Adrenal gland (tissue), 12 donors: Measurements from ENCODE around the gene INIP. TPM values are rescaled to one million over a fixed set of nuclear protein-coding genes. Genes with fewer than 3 reads are reported as not detected.

Experiments used
- DNase-seq, 7 donors: peaks; one replicate each; pipeline ENCODE4 v3.0.0-alpha.2; 2019 to 2020
- H3K27ac ChIP-seq, 5 donors: fragments of 200-600 bp; sonication (generic) in 4 of 5; 1 replicate in 3 of 5; 2 replicates in 2 of 5; pipeline versions ENCODE4 v1.5.1 to v1.8.0; 2016 to 2020; ENCODE audit warnings: mild to moderate bottlenecking in 1 of 5
- H3K27me3 ChIP-seq: fragments of 200-600 bp; 2 replicates; pipeline ENCODE4 v1.8.0; 2021
- H3K36me3 ChIP-seq, 2 donors: fragments of 200-600 bp; replicated peaks in 1 of 2; 1 replicate in 1 of 2; 2 replicates in 1 of 2; pipeline versions ENCODE4 v1.5.1 to v1.8.0; 2018 to 2022
- H3K4me1 ChIP-seq, 2 donors: fragments of 200-600 bp; replicated peaks in 1 of 2; 1 replicate in 1 of 2; 2 replicates in 1 of 2; pipeline versions ENCODE4 v1.5.1 to v1.8.0; 2018 to 2021
- H3K4me3 ChIP-seq, 4 donors: fragments of 200-600 bp; sonication (generic) in 3 of 4; one replicate each; pipeline ENCODE4 v1.5.1; 2016 to 2018
- H3K9me3 ChIP-seq, 3 donors: fragments of 200-600 bp; sonication (generic) in 1 of 3; replicated peaks in 1 of 3; 1 replicate in 2 of 3; 2 replicates in 1 of 3; pipeline versions ENCODE4 v1.5.1 to v1.8.0; 2016 to 2021
- POLR2A ChIP-seq, 2 donors: fragments of 450-650 bp; IDR thresholded peaks; one replicate each; pipeline ENCODE4 v1.6.1; 2017; ENCODE audit warnings: antibody characterized with exemption in 2 of 2, mild to moderate bottlenecking in 2 of 2, moderate library complexity in 1 of 2
- WGBS, 4 donors: extraction: QIAGEN DNeasy Blood & Tissue Kit in 2 of 4; methylation state at CpG; one replicate each; pipeline versions ENCODE4 v1.1.5 to v1.1.7; 2013 to 2017; 5-methylcytosine and 5-hydroxymethylcytosine counted together
- intact Hi-C, 2 donors: fragments of 100-400 bp; cut with DNase I; formaldehyde crosslinking; loops; one replicate each; pipeline versions ENCODE4 v1.14.1 to v1.15.0; 2022 to 2023
- polyA plus RNA-seq, 3 donors: library from polyadenylated mRNA; stranded (reverse); fragments of 200-250 nt in 2 of 3; fragments of 350-450 nt in 1 of 3; fragmentation: Illumina TruSeq in 1 of 3; extraction: RNeasy Lipid Tissue Mini Kit (QIAGEN cat#74804) in 1 of 3; gene quantifications; one replicate each; pipeline ENCODE4 v1.2.3, GENCODE V29; 2013 to 2014
- total RNA-seq, 9 donors: library from RNA; depleted of rRNA in 4 of 9; stranded (reverse); fragments of >200 nt in 4 of 9; fragments of 120-200 nt in 1 of 9; fragmentation: NEBNext Ultra II Directional in 1 of 9; extraction: Animal tissue kit (Norgen Biotek cat#: 25700) in 1 of 9; gene quantifications; one replicate each; pipeline versions ENCODE4 v1.1.0 to v1.2.4, GENCODE V29; 2013 to 2023
- TF ChIP-seq, protein P1 (sequence below), 6 experiments: fragments of 450-650 bp in 4 of 6; fragments of 200-600 bp in 2 of 6; sonication (generic) in 1 of 6; IDR thresholded peaks; 1 replicate in 5 of 6; 2 replicates in 1 of 6; pipeline versions ENCODE4 v1.5.1 to v1.8.0; 2016 to 2021; ENCODE audit warnings: antibody characterized with exemption in 6 of 6, mild to moderate bottlenecking in 2 of 6, moderate library complexity in 1 of 6
- donor health status: healthy with polysubstance abuse.
- donor health status: Bipolar disorder and iron deficiency.
- donor health status: DM: yes; HTN: yes; CAD: no.
- donor health status: DM: no; HTN: no; CAD: no.
- donor health status: DM: no; HTN: no; CAD: no.
- donor health status: DM: yes; HTN: yes; CAD: no.

Gene INIP
- total and polyA plus RNA-seq, 12 donors, result 5.5 to 28.2 (median 20.0) TPM

DNA sequence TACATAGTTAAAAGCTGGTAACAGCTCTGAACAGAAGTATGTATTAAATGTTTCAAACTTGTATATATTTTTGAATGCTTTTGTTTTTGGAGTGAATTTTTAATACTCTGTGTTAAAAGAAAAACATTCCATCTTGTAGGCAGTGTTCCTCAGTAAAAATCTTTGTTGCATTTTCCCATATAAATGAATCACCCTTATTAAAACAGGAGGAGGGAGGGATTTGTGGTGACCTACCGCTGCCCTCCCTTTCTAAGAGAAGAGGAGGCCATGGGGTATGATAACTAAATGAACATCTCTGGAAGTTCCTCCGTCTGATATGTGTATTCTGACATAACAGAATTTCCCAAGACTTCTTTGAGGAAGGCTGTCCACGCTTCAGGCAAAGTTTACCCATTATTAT is 53.4 kb downstream of the INIP start:
- no peak for DNase-seq
- 86 to 93% (median 90%) methylated on average over 3 of the region's 3 CpGs for WGBS, 4 donors
- Histone ChIP-seq H3K9me3 (no peaks in the 10 kb centered on the region), H3K27me3 (no peaks in the 10 kb centered on the region), H3K36me3 (peaks cover 0 to 2% of the 10 kb centered on the region in 2 donors), H3K4me1 (no peaks in the 10 kb centered on the region), H3K4me3 (no peak overlapping the region), H3K27ac (no peak overlapping the region)
- intact Hi-C loops, result no loop called here
- TF ChIP-seq, protein P1, sequence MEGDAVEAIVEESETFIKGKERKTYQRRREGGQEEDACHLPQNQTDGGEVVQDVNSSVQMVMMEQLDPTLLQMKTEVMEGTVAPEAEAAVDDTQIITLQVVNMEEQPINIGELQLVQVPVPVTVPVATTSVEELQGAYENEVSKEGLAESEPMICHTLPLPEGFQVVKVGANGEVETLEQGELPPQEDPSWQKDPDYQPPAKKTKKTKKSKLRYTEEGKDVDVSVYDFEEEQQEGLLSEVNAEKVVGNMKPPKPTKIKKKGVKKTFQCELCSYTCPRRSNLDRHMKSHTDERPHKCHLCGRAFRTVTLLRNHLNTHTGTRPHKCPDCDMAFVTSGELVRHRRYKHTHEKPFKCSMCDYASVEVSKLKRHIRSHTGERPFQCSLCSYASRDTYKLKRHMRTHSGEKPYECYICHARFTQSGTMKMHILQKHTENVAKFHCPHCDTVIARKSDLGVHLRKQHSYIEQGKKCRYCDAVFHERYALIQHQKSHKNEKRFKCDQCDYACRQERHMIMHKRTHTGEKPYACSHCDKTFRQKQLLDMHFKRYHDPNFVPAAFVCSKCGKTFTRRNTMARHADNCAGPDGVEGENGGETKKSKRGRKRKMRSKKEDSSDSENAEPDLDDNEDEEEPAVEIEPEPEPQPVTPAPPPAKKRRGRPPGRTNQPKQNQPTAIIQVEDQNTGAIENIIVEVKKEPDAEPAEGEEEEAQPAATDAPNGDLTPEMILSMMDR (IDR thresholded peaks at IDR 0.05), result no peak
- TF ChIP-seq POLR2A (IDR thresholded peaks at IDR 0.05), result no peak

DNA sequence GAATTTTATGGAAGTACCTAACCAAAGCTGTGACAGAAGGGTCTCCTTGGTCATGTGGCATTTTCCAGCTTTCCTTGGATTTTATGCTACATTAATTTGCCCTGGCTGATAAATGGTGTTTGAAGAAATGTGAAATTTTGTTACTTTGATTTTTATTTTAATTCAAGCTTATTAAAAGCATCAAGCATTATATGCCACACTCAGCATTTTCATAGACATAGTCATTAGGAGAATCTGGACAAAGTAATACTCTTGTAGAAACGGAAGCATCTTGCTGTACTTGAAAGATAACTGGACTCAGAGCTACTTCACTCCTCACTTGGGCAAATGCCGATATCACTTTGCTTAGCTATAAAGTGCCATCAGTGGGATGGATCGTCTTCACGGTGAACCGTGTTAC is 54.2 kb downstream of the INIP start:
- H3K9me3 ChIP-seq, result no peaks in the 10 kb centered on the region
- WGBS, 4 donors, result 95 to 97% (median 96%) methylated on average over 5 of the region's 5 CpGs
- no peak for TF ChIP-seq POLR2A (IDR thresholded peaks at IDR 0.05)
- TF ChIP-seq, protein P1 (IDR thresholded peaks at IDR 0.05), result no peak

DNA sequence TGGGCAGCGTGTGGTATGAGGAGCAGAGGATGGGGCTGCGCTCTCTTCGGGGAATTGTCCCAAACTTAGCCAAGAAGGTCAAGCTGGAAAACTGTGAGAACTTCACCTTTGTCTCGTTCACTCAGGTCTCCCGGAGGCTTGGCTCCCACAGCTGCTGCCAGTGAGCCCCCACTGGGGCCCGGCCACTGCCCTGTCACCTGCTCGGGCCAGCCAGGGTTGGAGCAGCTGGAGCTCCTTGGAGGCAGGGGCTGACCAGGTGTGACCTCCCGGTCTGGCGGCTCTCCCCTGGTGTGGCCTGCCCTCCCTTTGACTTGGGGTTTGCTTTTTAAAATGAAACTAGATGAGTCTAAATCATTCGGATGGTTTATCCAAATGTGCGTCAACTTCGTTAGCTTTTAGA is 58.0 kb downstream of the INIP start:
- intact Hi-C loops, result no loop called here
- no peaks in the 10 kb centered on the region for H3K4me1 ChIP-seq
- WGBS, 4 donors, result 94 to 97% (median 95%) methylated on average over 11 to 12 of the region's 12 CpGs
- no peak for DNase-seq
- H3K4me3 ChIP-seq, result no peak overlapping the region
- no peaks in the 10 kb centered on the region for H3K27me3 ChIP-seq
- no peak overlapping the region for H3K27ac ChIP-seq
- peaks cover 0 to 6% of the 10 kb centered on the region in 2 donors for H3K36me3 ChIP-seq
- no peaks in the 10 kb centered on the region for H3K9me3 ChIP-seq
- TF ChIP-seq POLR2A (IDR thresholded peaks at IDR 0.05), result no peak
- TF ChIP-seq, protein P1 (IDR thresholded peaks at IDR 0.05), result no peak

More for the DNA sequence above, 54.2 kb downstream of the INIP start:
- no peaks in the 10 kb centered on the region for H3K4me1 ChIP-seq
- intact Hi-C loops, result no loop called here
- no peak overlapping the region for H3K4me3 ChIP-seq
- H3K27ac ChIP-seq, result no peak overlapping the region
- peaks cover 0 to 6% of the 10 kb centered on the region in 2 donors for H3K36me3 ChIP-seq
- H3K27me3 ChIP-seq, result no peaks in the 10 kb centered on the region
- no peak for DNase-seq

DNA sequence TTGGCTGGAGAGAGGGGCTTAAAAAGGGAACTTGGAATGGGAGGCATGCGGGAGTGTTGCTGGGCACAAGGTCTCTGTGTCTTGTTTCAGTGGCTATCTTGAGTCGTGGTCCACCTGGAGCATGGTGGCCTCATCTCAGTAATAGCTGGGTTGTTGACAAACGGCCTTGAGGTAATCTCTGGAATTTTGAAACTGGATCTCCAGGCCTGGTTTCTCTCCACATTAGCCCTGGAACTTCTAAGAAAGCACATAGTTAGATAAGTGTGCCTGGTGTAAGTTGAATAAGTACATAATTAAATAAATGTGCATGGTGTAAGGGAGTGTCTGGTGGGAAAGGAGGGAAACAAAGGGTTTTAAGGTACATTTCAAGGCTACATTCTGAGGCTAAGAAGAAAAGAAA is 62.2 kb downstream of the INIP start:
- Histone ChIP-seq H3K27ac (no peak overlapping the region), H3K27me3 (no peaks in the 10 kb centered on the region), H3K4me1 (no peaks in the 10 kb centered on the region), H3K4me3 (no peak overlapping the region), H3K9me3 (no peaks in the 10 kb centered on the region), H3K36me3 (peaks cover 0 to 6% of the 10 kb centered on the region in 2 donors)
- 62 to 73% (median 66%) methylated on average over 3 of the region's 3 CpGs for WGBS, 4 donors
- DNase-seq, result no peak
- intact Hi-C loops, result no loop called here
- no peak for TF ChIP-seq POLR2A (IDR thresholded peaks at IDR 0.05)
- TF ChIP-seq, protein P1 (IDR thresholded peaks at IDR 0.05), result no peak
